G401 (cell line): ENCODE results near the gene RNF186. TPM values are rescaled to one million over a fixed set of nuclear protein-coding genes. Genes with fewer than 3 reads are reported as not detected.
A peak's percentile ranks its signal among the peaks of the same experiment; 100 is the strongest.
"Not testable (repeated sequence)": the region's sequence is repeated elsewhere in the genome, so short reads cannot be mapped to it uniquely, and the experiment has no call there.

Source experiments
- DNase-seq: peaks from one replicate; pipeline ENCODE4 v3.0.0-alpha.2; 2015; ENCODE audit warnings: low spot score
- in situ Hi-C: cut with HindIII; loops from 2 replicates; pipeline ENCODE4 v1.10.0; 2016; ENCODE audit warnings: low sequenced_read_pairs, mixed read lengths
- total RNA-seq: library from RNA; depleted of rRNA; stranded (reverse); fragments of >200 nt; shearing (Covaris generic); gene quantifications from 2 replicates; pipeline ENCODE4 v1.2.3, GENCODE V29; 2014

RNF186 gene
- total RNA-seq, 1 experiment from 2014 or later, result not detected

- in situ Hi-C loops, result no loop called here
- DNase-seq, result no peak
Measured at GRCh38 chr1:19831441-19831840, 16.4 kb upstream of the RNF186 start.

- in situ Hi-C loops, result no loop called here
- no peak for DNase-seq
Measured at GRCh38 chr1:19828546-19828945, 13.5 kb upstream of the RNF186 start.

- in situ Hi-C loops, result no loop called here
- no peak for DNase-seq
Measured at GRCh38 chr1:19825298-19825697, 10.2 kb upstream of the RNF186 start.

- in situ Hi-C loops, result no loop called here
- no peak for DNase-seq
Measured at GRCh38 chr1:19824541-19824940, 9.5 kb upstream of the RNF186 start.

GRCh38 chr1:19824036-19824435 lies 9.0 kb upstream of the RNF186 start:
- DNase-seq, result no peak
- in situ Hi-C loops, result no loop called here

- in situ Hi-C loops, result no loop called here
- no peak for DNase-seq
Measured at GRCh38 chr1:19819701-19820100, 4.6 kb upstream of the RNF186 start.

GRCh38 chr1:19818324-19818723 lies 3.2 kb upstream of the RNF186 start:
- no peak for DNase-seq
- in situ Hi-C loops, result no loop called here

GRCh38 chr1:19817160-19817559 lies 2.1 kb upstream of the RNF186 start:
- DNase-seq, result no peak
- in situ Hi-C loops, result no loop called here

- in situ Hi-C loops, DNase-seq: not testable (repeated sequence)
Measured at GRCh38 chr1:19816737-19817086, 1.6 kb upstream of the RNF186 start.

- no peak for DNase-seq
- in situ Hi-C loops, result no loop called here
Measured at GRCh38 chr1:19815801-19816736, 986 bp upstream of the RNF186 start.

- in situ Hi-C loops, result no loop called here
- no peak for DNase-seq
Measured at GRCh38 chr1:19814244-19814661, 830 bp downstream of the RNF186 start.

GRCh38 chr1:19813643-19813960 lies 1.5 kb downstream of the RNF186 start:
- no peak for DNase-seq
- in situ Hi-C loops, result no loop called here

- no peak for DNase-seq
- in situ Hi-C loops, result no loop called here
Measured at GRCh38 chr1:19812875-19813642, 2.0 kb downstream of the RNF186 start.

- DNase-seq, result peak; percentile 11
- in situ Hi-C loops, result no loop called here
Measured at GRCh38 chr1:19811206-19811851, 3.8 kb downstream of the RNF186 start.

GRCh38 chr1:19809044-19809750 lies 5.9 kb downstream of the RNF186 start:
- no peak for DNase-seq
- in situ Hi-C loops, result no loop called here

GRCh38 chr1:19808351-19808750 lies 6.7 kb downstream of the RNF186 start:
- in situ Hi-C loops, result no loop called here
- no peak for DNase-seq

- DNase-seq, result no peak
- in situ Hi-C loops, result no loop called here
Measured at GRCh38 chr1:19804831-19805251, 10.2 kb downstream of the RNF186 start.

GRCh38 chr1:19802269-19802668 lies 12.8 kb downstream of the RNF186 start:
- in situ Hi-C loops, result no loop called here
- DNase-seq, result no peak

GRCh38 chr1:19800076-19800804 lies 14.8 kb downstream of the RNF186 start:
- in situ Hi-C loops, result no loop called here
- no peak for DNase-seq
